Calu3 (cell line): ENCODE results near the gene KDM4B. TPM values are rescaled to one million over a fixed set of nuclear protein-coding genes. Genes with fewer than 3 reads are reported as not detected.

ENCODE experiments used
- BruUV-seq: library from RNA; stranded (reverse); fragments of 400-500 nt; replicated peaks from 2 replicates; lab custom pipeline; 2021; lab: Mats Ljungman, UMichigan
- CTCF ChIA-PET: fragments of 300-600 bp; sonication (Branson Sonifier 250); formaldehyde crosslinking; loops from one replicate; lab custom pipeline; 2022; ENCODE audit warnings: antibody characterized with exemption; lab: Charles Lee
- DNase-seq: peaks from one replicate; pipeline ENCODE4 v3.0.0; 2022
- H3K27ac Mint-ChIP-seq: one replicate; pipeline ENCODE4 v1.8.0; 2022; ENCODE audit warnings: mixed read lengths; ENCODE audit not compliant: unreplicated experiment
- H3K27me3 Mint-ChIP-seq: one replicate; pipeline ENCODE4 v1.8.0; 2022; ENCODE audit warnings: mixed read lengths; ENCODE audit not compliant: unreplicated experiment
- H3K36me3 Mint-ChIP-seq: one replicate; pipeline ENCODE4 v1.8.0; 2022; ENCODE audit warnings: mild to moderate bottlenecking, moderate library complexity, mixed read lengths; ENCODE audit not compliant: insufficient read depth, unreplicated experiment
- H3K4me1 Mint-ChIP-seq: one replicate; pipeline ENCODE4 v1.8.0; 2022; ENCODE audit warnings: mild to moderate bottlenecking, low read depth, mixed read lengths; ENCODE audit not compliant: unreplicated experiment
- H3K4me3 Mint-ChIP-seq: one replicate; pipeline ENCODE4 v1.8.0; 2022; ENCODE audit warnings: mild to moderate bottlenecking, low read depth, moderate library complexity, mixed read lengths; ENCODE audit not compliant: unreplicated experiment
- H3K9me3 Mint-ChIP-seq: one replicate; pipeline ENCODE4 v1.8.0; 2022; ENCODE audit warnings: low read depth, mixed read lengths; ENCODE audit not compliant: unreplicated experiment
- intact Hi-C: fragments of 100-400 bp; cut with micrococcal nuclease; formaldehyde crosslinking; loops from one replicate; pipeline ENCODE4 v1.10.0; 2022; ENCODE audit not compliant: unreplicated experiment
- total RNA-seq: library from RNA; stranded (reverse); gene quantifications from 2 replicates; pipeline ENCODE4 v1.2.3, GENCODE V29; 2022
- TF ChIP-seq, protein P1 (sequence below): fragments of 200-600 bp; IDR thresholded peaks from one replicate; pipeline ENCODE4 v1.8.0; 2022; ENCODE audit warnings: antibody characterized with exemption; ENCODE audit not compliant: unreplicated experiment

The KDM4B gene
- total RNA-seq, 1 experiment from 2014 or later = 13.9 TPM

DNA sequence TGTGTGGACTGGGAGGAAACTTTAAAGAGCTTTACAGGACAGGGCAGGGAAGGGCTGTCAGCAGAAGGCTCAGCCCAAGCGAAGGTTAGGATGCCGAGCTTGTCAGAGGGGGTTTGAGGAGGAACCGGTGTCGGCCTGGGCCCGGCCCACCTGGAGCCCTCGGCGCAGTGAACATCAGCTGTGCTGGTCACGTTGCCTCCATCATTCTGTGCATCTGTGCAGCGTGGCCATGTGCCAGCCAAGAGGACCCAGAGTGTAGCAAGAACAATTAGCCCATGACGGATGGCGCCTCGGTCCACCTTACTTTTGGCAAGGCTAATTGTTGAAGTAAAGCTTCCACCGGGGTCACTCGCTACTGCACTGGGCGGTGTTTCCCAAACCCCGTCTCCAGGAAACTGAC lies 210.3 kb downstream of the KDM4B start:
- DNase-seq = no peak
- H3K27me3 Mint-ChIP-seq = no peaks in the 10 kb centered on the region
- intact Hi-C loops = no loop called here
- no peak overlapping the region for H3K27ac Mint-ChIP-seq
- H3K9me3 Mint-ChIP-seq = no peaks in the 10 kb centered on the region
- peaks cover 11% of the 10 kb centered on the region for H3K4me1 Mint-ChIP-seq
- H3K36me3 Mint-ChIP-seq = no peaks in the 10 kb centered on the region
- TF ChIP-seq, protein P1, sequence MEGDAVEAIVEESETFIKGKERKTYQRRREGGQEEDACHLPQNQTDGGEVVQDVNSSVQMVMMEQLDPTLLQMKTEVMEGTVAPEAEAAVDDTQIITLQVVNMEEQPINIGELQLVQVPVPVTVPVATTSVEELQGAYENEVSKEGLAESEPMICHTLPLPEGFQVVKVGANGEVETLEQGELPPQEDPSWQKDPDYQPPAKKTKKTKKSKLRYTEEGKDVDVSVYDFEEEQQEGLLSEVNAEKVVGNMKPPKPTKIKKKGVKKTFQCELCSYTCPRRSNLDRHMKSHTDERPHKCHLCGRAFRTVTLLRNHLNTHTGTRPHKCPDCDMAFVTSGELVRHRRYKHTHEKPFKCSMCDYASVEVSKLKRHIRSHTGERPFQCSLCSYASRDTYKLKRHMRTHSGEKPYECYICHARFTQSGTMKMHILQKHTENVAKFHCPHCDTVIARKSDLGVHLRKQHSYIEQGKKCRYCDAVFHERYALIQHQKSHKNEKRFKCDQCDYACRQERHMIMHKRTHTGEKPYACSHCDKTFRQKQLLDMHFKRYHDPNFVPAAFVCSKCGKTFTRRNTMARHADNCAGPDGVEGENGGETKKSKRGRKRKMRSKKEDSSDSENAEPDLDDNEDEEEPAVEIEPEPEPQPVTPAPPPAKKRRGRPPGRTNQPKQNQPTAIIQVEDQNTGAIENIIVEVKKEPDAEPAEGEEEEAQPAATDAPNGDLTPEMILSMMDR = no peak
- no TSS peak for BruUV-seq
- CTCF ChIA-PET = no interaction called here
- no peak overlapping the region for H3K4me3 Mint-ChIP-seq

DNA sequence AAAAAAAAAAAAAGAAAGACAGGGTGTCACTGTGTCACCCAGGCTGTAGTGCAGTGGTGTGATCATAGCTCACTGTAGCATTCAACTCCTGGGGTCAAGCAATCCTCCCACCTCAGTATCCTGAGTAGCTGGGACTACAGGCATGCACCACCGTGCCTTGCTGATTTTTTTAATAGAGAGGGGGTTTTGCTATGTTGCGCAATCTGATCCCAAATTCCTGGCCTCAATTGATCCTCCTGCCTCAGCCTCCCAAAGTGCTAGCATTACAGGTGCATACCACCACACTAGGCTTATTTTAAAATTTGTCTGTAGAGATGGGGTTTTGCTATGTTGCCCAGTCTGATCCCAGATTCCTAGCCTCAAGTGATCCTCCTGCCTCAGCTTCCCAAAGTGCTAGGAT lies 212.4 kb downstream of the KDM4B start:
- Mint-ChIP-seq H3K9me3 (no peaks in the 10 kb centered on the region), H3K27ac (no peak overlapping the region), H3K4me3 (no peak overlapping the region), H3K4me1 (peaks cover 11% of the 10 kb centered on the region), H3K36me3 (no peaks in the 10 kb centered on the region), H3K27me3 (no peaks in the 10 kb centered on the region)
- TF ChIP-seq, protein P1 = no peak
- CTCF ChIA-PET = interaction anchor here (0.7 kb wide), 1 partner anchor 14 kb away, joined by 7 read pairs; no protein-coding TSS in a partner anchor
- BruUV-seq = no TSS peak
- DNase-seq = no peak
- intact Hi-C loops = no loop called here

DNA sequence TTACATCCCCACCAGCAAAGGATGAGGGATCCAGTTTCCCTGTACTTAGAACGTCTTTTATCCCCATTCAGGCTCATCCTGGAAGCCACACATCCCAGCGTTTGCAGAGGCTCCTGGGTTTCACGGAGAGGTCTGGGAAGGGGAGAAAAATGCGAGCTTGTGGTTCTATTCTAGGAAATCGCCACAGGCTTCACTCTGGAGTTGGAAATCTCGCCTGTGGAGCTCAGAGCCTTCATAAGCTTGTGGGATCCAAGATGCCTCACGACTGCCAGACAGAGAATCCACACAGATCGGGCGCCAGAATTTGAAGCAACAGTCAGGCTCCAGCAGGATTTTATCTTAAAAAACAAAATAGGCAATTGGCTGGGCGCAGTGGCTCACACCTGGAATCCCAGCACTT lies 213.8 kb downstream of the KDM4B start:
- Mint-ChIP-seq H3K9me3 (no peaks in the 10 kb centered on the region), H3K4me3 (no peak overlapping the region), H3K36me3 (no peaks in the 10 kb centered on the region), H3K27me3 (no peaks in the 10 kb centered on the region), H3K4me1 (no peaks in the 10 kb centered on the region), H3K27ac (no peak overlapping the region)
- TF ChIP-seq, protein P1 = no peak
- no TSS peak for BruUV-seq
- intact Hi-C loops = no loop called here
- CTCF ChIA-PET = no interaction called here
- no peak for DNase-seq

DNA sequence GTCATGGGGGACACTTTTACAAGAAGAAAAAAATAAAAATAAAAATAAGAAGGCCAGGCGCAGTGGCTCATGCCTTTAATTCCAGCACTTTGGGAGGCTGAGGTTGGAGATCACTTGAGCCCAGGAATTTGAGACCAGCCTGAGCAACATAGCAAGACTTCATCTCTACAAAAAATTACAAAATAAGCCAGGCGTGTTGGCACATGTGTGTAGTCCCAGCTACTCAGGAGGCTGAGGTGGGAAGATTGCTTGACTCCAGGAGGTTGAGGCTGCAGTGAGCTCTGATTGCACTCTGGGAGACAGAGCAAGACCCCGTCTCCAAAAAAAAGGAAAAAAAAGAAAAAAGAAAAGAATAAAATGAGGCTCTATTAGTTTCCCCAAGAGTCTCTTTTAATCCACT lies 214.7 kb downstream of the KDM4B start:
- intact Hi-C loops = no loop called here

More for the DNA sequence above, 214.7 kb downstream of the KDM4B start:
- no peaks in the 10 kb centered on the region for H3K36me3 Mint-ChIP-seq
- no peak overlapping the region for H3K4me3 Mint-ChIP-seq
- H3K4me1 Mint-ChIP-seq = no peaks in the 10 kb centered on the region
- CTCF ChIA-PET = no interaction called here
- TF ChIP-seq, protein P1 = no peak
- DNase-seq = no peak
- H3K27ac Mint-ChIP-seq = no peak overlapping the region
- no TSS peak for BruUV-seq
- no peaks in the 10 kb centered on the region for H3K9me3 Mint-ChIP-seq
- no peaks in the 10 kb centered on the region for H3K27me3 Mint-ChIP-seq
